ENCODE measurements around the gene EID3.
"Not testable (repeated sequence)": the region's sequence is repeated elsewhere in the genome, so short reads cannot be mapped to it uniquely, and the experiment has no call there.

EID3 gene

GRCh38 chr12:104319028-104319427, 15.5 kb downstream of the EID3 start:
- Histone ChIP-seq H3K9ac (no peak overlapping the region), H3K4me3 (no peak overlapping the region), H3K27ac (no peak overlapping the region), H3K9me3 (no peaks in the 10 kb centered on the region), H3K4me1 (no peaks in the 10 kb centered on the region), H3K27me3 (no peaks in the 10 kb centered on the region), H3K4me2 (no peak overlapping the region), H3K36me3 (peaks cover 91% of the 10 kb centered on the region), H4K20me1 (peaks cover 70% of the 10 kb centered on the region)
- TF ChIP-seq Cebpa-rat (IDR thresholded peaks at IDR 0.05), result no peak

GRCh38 chr12:104319918-104320626, 16.5 kb downstream of the EID3 start:
- peaks cover 91% of the 10 kb centered on the region for H3K36me3 ChIP-seq

GRCh38 chr12:104320627-104321024, 17.1 kb downstream of the EID3 start:
- Histone ChIP-seq H3K27me3 (no peaks in the 10 kb centered on the region), H3K9ac (no peak overlapping the region), H3K27ac (no peak overlapping the region), H3K4me3 (no peak overlapping the region), H3K36me3 (peaks cover 91% of the 10 kb centered on the region), H3K9me3 (no peaks in the 10 kb centered on the region), H3K4me2 (no peak overlapping the region), H4K20me1 (peaks cover 59% of the 10 kb centered on the region), H3K4me1 (no peaks in the 10 kb centered on the region)
- no peak for TF ChIP-seq Cebpa-rat (IDR thresholded peaks at IDR 0.05)

More at GRCh38 chr12:104319918-104320626, 16.5 kb downstream of the EID3 start:
- Histone ChIP-seq H3K4me3 (no peak overlapping the region), H3K9me3 (no peaks in the 10 kb centered on the region), H3K27ac (no peak overlapping the region), H3K4me1 (no peaks in the 10 kb centered on the region), H3K4me2 (no peak overlapping the region), H3K27me3 (no peaks in the 10 kb centered on the region), H4K20me1 (peaks cover 60% of the 10 kb centered on the region), H3K9ac (no peak overlapping the region)
- no peak for TF ChIP-seq Cebpa-rat (IDR thresholded peaks at IDR 0.05)

GRCh38 chr12:104321949-104322348, 18.4 kb downstream of the EID3 start:
- Histone ChIP-seq H3K4me3 (no peak overlapping the region), H3K36me3 (peaks cover 90% of the 10 kb centered on the region), H3K4me1 (no peaks in the 10 kb centered on the region), H4K20me1 (peaks cover 47% of the 10 kb centered on the region), H3K9me3 (no peaks in the 10 kb centered on the region), H3K9ac (no peak overlapping the region), H3K27ac (no peak overlapping the region), H3K27me3 (no peaks in the 10 kb centered on the region), H3K4me2 (no peak overlapping the region)
- TF ChIP-seq Cebpa-rat (IDR thresholded peaks at IDR 0.05), result no peak

- H3K9ac ChIP-seq, H3K4me3 ChIP-seq, H3K9me3 ChIP-seq, H3K4me1 ChIP-seq, H3K27ac ChIP-seq, H3K4me2 ChIP-seq, H3K27me3 ChIP-seq: not testable (repeated sequence)
- H4K20me1 ChIP-seq, result peaks cover 47% of the 10 kb centered on the region
- peaks cover 90% of the 10 kb centered on the region for H3K36me3 ChIP-seq
Observed at GRCh38 chr12:104322533-104322932, 19.0 kb downstream of the EID3 start.

- Histone ChIP-seq H3K9ac (no peak overlapping the region), H3K27ac (no peak overlapping the region), H4K20me1 (peaks cover 47% of the 10 kb centered on the region), H3K4me1 (no peaks in the 10 kb centered on the region), H3K9me3 (no peaks in the 10 kb centered on the region), H3K4me2 (no peak overlapping the region), H3K27me3 (no peaks in the 10 kb centered on the region), H3K4me3 (no peak overlapping the region), H3K36me3 (peaks cover 90% of the 10 kb centered on the region)
- no peak for TF ChIP-seq Cebpa-rat (IDR thresholded peaks at IDR 0.05)
Observed at GRCh38 chr12:104323899-104324298, 20.4 kb downstream of the EID3 start.

GRCh38 chr12:104328278-104328677, 24.7 kb downstream of the EID3 start:
- not testable (repeated sequence) for H3K4me3 ChIP-seq, H3K27ac ChIP-seq, H3K9me3 ChIP-seq, H3K4me1 ChIP-seq, H3K9ac ChIP-seq, H3K27me3 ChIP-seq, H3K4me2 ChIP-seq
- Histone ChIP-seq H4K20me1 (peaks cover 45% of the 10 kb centered on the region), H3K36me3 (peaks cover 88% of the 10 kb centered on the region)

GRCh38 chr12:104328790-104329189, 25.3 kb downstream of the EID3 start:
- Histone ChIP-seq H3K27ac (no peak overlapping the region), H3K36me3 (peaks cover 90% of the 10 kb centered on the region)

GRCh38 chr12:104329707-104330532, 26.4 kb downstream of the EID3 start:
- Histone ChIP-seq H4K20me1 (peaks cover 58% of the 10 kb centered on the region), H3K36me3 (peaks cover 90% of the 10 kb centered on the region), H3K9me3 (no peaks in the 10 kb centered on the region), H3K9ac (no peak overlapping the region), H3K27me3 (no peaks in the 10 kb centered on the region), H3K4me2 (no peak overlapping the region), H3K4me3 (no peak overlapping the region), H3K27ac (no peak overlapping the region), H3K4me1 (no peaks in the 10 kb centered on the region)
- TF ChIP-seq Cebpa-rat (IDR thresholded peaks at IDR 0.05), result no peak

More at GRCh38 chr12:104328790-104329189, 25.3 kb downstream of the EID3 start:
- H3K27me3 ChIP-seq, result no peaks in the 10 kb centered on the region
- no peaks in the 10 kb centered on the region for H3K4me1 ChIP-seq
- H4K20me1 ChIP-seq, result peaks cover 48% of the 10 kb centered on the region
- H3K4me3 ChIP-seq, result no peak overlapping the region
- H3K9ac ChIP-seq, result no peak overlapping the region
- no peaks in the 10 kb centered on the region for H3K9me3 ChIP-seq
- no peak overlapping the region for H3K4me2 ChIP-seq
- TF ChIP-seq Cebpa-rat (IDR thresholded peaks at IDR 0.05), result no peak

- Histone ChIP-seq H3K9ac (no peak overlapping the region), H3K4me3 (no peak overlapping the region), H3K36me3 (peaks cover 92% of the 10 kb centered on the region), H3K27me3 (no peaks in the 10 kb centered on the region), H3K27ac (no peak overlapping the region), H3K4me2 (no peak overlapping the region), H3K9me3 (no peaks in the 10 kb centered on the region), H4K20me1 (peaks cover 52% of the 10 kb centered on the region), H3K4me1 (no peaks in the 10 kb centered on the region)
- TF ChIP-seq Cebpa-rat (IDR thresholded peaks at IDR 0.05), result no peak
Observed at GRCh38 chr12:104331376-104331775, 27.8 kb downstream of the EID3 start.

GRCh38 chr12:104332273-104332672, 28.7 kb downstream of the EID3 start:
- not testable (repeated sequence) for H3K9me3 ChIP-seq, H3K9ac ChIP-seq, H3K27me3 ChIP-seq, H3K4me3 ChIP-seq, H3K4me1 ChIP-seq, H3K27ac ChIP-seq, H3K4me2 ChIP-seq
- H4K20me1 ChIP-seq, result peaks cover 48% of the 10 kb centered on the region
- peaks cover 92% of the 10 kb centered on the region for H3K36me3 ChIP-seq
